ENCODE data around the gene CFAP126. TPM values are rescaled to one million over a fixed set of nuclear protein-coding genes. Genes with fewer than 3 reads are reported as not detected.

Gene CFAP126
- total and polyA plus RNA-seq, 2 of the 13 experiments (the other 11 are each of a cell fraction or from before 2014, with no cell fraction given): not detected

- TF ChIP-seq HNRNPLL (IDR thresholded peaks at IDR 0.05; ENCODE audit: low read depth, low read length, poor library complexity, severe bottlenecking) (peak; percentile 90), ZNF558 (CRISPR knock-in tag; IDR thresholded peaks at IDR 0.05; ENCODE audit: borderline replicate concordance) (0 out of 2 replicates have a peak, but pooled peaks have one; percentile 73), ZNF646 (CRISPR knock-in tag; IDR thresholded peaks at IDR 0.05) (peak; percentile 62; the same call in 1 of the 2 replicates), HINFP (CRISPR knock-in tag; IDR thresholded peaks at IDR 0.05; ENCODE audit: low read depth) (peak; percentile 97), ZBTB42 (CRISPR knock-in tag; IDR thresholded peaks at IDR 0.05) (peak; percentile 27; the same call in 1 of the 2 replicates), XBP1 (CRISPR knock-in tag; IDR thresholded peaks at IDR 0.05) (no peak), ZNF441 (CRISPR knock-in tag; IDR thresholded peaks at IDR 0.05; ENCODE audit: borderline replicate concordance) (0 out of 2 replicates have a peak, but pooled peaks have one; percentile 37), ZSCAN22 (CRISPR knock-in tag; IDR thresholded peaks at IDR 0.05) (0 out of 2 replicates have a peak, but pooled peaks have one; percentile 5), ZBTB10 (CRISPR knock-in tag; IDR thresholded peaks at IDR 0.05; ENCODE audit: borderline replicate concordance) (no peak; the same call in 1 of the 2 replicates), SP1 (IDR thresholded peaks at IDR 0.05) (no peak), SP1 (CRISPR knock-in tag; IDR thresholded peaks at IDR 0.05) (0 out of 2 replicates have a peak, but pooled peaks have one; percentile 26), ZNF292 (CRISPR knock-in tag; IDR thresholded peaks at IDR 0.05; ENCODE audit: borderline replicate concordance, low read depth) (peak; percentile 72; the same call in 1 of the 2 replicates), MTF1 (CRISPR knock-in tag; IDR thresholded peaks at IDR 0.05) (no peak), ZNF343 (CRISPR knock-in tag; IDR thresholded peaks at IDR 0.05) (no peak), ZBTB7A (CRISPR knock-in tag; IDR thresholded peaks at IDR 0.05) (no peak)
These were observed 31.8 kb upstream of the CFAP126 start (continued) for GRCh38 chr1:161399257-161399998.

All from HepG2 (cell line).